ENCODE results near the gene SKAP1.

- TF ChIP-seq CTCF (conservative IDR thresholded peaks at IDR 0.05) = no peak
- no peak for TF ChIP-seq EZH2 (IDR thresholded peaks at IDR 0.05; ENCODE audit: low read depth)
Observed at GRCh38 chr17:48225725-48226567, 204.1 kb downstream of the SKAP1 start.
